ENCODE data around the gene HNRNPF.

GRCh38 chr10:43362191-43362839, 46.7 kb downstream of the HNRNPF start:
- TF ChIP-seq CTCF (conservative IDR thresholded peaks at IDR 0.05; ENCODE audit: low read length) = no peak
- no peak for TF ChIP-seq EZH2phosphoT487 (IDR thresholded peaks at IDR 0.05; ENCODE audit: borderline replicate concordance, low read depth, low read length)
